HL-60 (cell line): ENCODE results near the gene ITPR3.

Source experiments
- DNase-seq, 2 experiments: peaks; one replicate each; pipeline ENCODE4 v3.0.0-alpha.2; 2010 to 2020; ENCODE audit warnings: low read depth in 1 of 2, low spot score in 1 of 2
- H3K27ac ChIP-seq: fragments of 250-450 bp; sonication (Bioruptor Pico); replicated peaks from 2 replicates; pipeline ENCODE4 v1.5.1; 2020; ENCODE audit warnings: mild to moderate bottlenecking, moderate library complexity
- H3K27me3 ChIP-seq: fragments of 250-450 bp; sonication (Bioruptor Pico); 2 replicates; pipeline ENCODE4 v1.5.1; 2021; ENCODE audit warnings: mild to moderate bottlenecking, moderate library complexity; ENCODE audit not compliant: insufficient read depth, poor library complexity, severe bottlenecking
- H3K4me3 ChIP-seq: replicated peaks from 2 replicates; pipeline ENCODE4 v1.5.1; 2011; ENCODE audit warnings: mild to moderate bottlenecking, control low read depth, low read length; ENCODE audit not compliant: insufficient read depth
- CTCF ChIP-seq: IDR thresholded peaks from one replicate; pipeline ENCODE4 v1.5.1; 2011; ENCODE audit warnings: low read length, control low read depth, inconsistent platforms; ENCODE audit not compliant: insufficient read depth
- GABPA ChIP-seq: IDR thresholded peaks from 2 replicates; pipeline ENCODE4 v1.6.1; 2012; ENCODE audit warnings: low read depth
- POLR2AphosphoS5 ChIP-seq: IDR thresholded peaks from 2 replicates; pipeline ENCODE4 v1.6.1; 2012; ENCODE audit warnings: low read depth
- REST ChIP-seq: IDR thresholded peaks from 2 replicates; pipeline ENCODE4 v1.6.1; 2012; ENCODE audit warnings: low read depth; ENCODE audit not compliant: insufficient replicate concordance
- SPI1 ChIP-seq: IDR thresholded peaks from 2 replicates; pipeline ENCODE4 v1.6.1; 2012; ENCODE audit warnings: low read depth, mild to moderate bottlenecking, borderline replicate concordance

ITPR3 gene

GRCh38 chr6:33616113-33616512 is 5.0 kb upstream of the ITPR3 start:
- TF ChIP-seq GABPA: no peak
- TF ChIP-seq POLR2AphosphoS5: no peak
- no peak for TF ChIP-seq SPI1
- TF ChIP-seq CTCF: no peak
- TF ChIP-seq REST: no peak
- Histone ChIP-seq H3K27ac (no peak overlapping the region), H3K27me3 (peaks cover 6% of the 10 kb centered on the region), H3K4me3 (no peak overlapping the region)
- DNase-seq: no peak

- DNase-seq: no peak
- Histone ChIP-seq H3K4me3 (no peak overlapping the region), H3K27ac (no peak overlapping the region), H3K27me3 (peaks cover 12% of the 10 kb centered on the region)
- TF ChIP-seq REST (no peak), POLR2AphosphoS5 (no peak)
Observed at GRCh38 chr6:33616913-33617312, 4.2 kb upstream of the ITPR3 start.

GRCh38 chr6:33619166-33619840 is 1.8 kb upstream of the ITPR3 start:
- DNase-seq: no peak
- Histone ChIP-seq H3K27ac (no peak overlapping the region), H3K4me3 (no peak overlapping the region), H3K27me3 (peaks cover 23% of the 10 kb centered on the region)
- TF ChIP-seq GABPA: no peak
- TF ChIP-seq CTCF: no peak

- Histone ChIP-seq H3K27ac (no peak overlapping the region), H3K27me3 (peaks cover 23% of the 10 kb centered on the region), H3K4me3 (peak overlapping the region; percentile 44)
- no peak for TF ChIP-seq POLR2AphosphoS5
- no peak for TF ChIP-seq SPI1
- no peak for TF ChIP-seq GABPA
- no peak for TF ChIP-seq CTCF
- TF ChIP-seq REST: no peak
- DNase-seq: peak in 1 of 2 experiments; percentile 14
Observed at GRCh38 chr6:33620158-33620855, 815 bp upstream of the ITPR3 start.
